ENCODE data around the gene OR10A5. TPM values are rescaled to one million over a fixed set of nuclear protein-coding genes. Genes with fewer than 3 reads are reported as not detected.

Gene OR10A5
- total RNA-seq, 2 experiments from 2014 or later, result not detected

DNA sequence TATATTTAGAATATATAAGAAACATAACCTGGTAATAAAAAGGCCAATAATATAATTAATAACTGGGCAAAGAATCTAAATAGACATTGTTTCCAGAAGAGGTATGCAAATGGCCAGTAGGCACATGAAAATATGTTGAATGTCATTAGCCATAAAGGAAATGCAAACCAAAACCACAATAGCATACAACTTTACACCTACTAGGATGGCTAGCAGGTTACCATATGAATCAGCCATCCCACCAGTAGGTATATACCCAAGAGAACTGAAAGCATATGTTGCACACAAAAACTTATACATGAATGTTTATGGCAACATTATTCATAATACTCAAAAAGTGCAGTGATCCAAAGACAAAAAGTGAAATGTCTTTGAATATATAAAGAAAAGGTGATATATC, 49.5 kb downstream of the OR10A5 start:
- intact Hi-C loops (cut with micrococcal nuclease), result no loop called here
- no peaks in the 10 kb centered on the region for H3K4me1 Mint-ChIP-seq (ENCODE audit: low read depth)
- H3K9me3 Mint-ChIP-seq, result no peaks in the 10 kb centered on the region
- TF ChIP-seq, protein P1, sequence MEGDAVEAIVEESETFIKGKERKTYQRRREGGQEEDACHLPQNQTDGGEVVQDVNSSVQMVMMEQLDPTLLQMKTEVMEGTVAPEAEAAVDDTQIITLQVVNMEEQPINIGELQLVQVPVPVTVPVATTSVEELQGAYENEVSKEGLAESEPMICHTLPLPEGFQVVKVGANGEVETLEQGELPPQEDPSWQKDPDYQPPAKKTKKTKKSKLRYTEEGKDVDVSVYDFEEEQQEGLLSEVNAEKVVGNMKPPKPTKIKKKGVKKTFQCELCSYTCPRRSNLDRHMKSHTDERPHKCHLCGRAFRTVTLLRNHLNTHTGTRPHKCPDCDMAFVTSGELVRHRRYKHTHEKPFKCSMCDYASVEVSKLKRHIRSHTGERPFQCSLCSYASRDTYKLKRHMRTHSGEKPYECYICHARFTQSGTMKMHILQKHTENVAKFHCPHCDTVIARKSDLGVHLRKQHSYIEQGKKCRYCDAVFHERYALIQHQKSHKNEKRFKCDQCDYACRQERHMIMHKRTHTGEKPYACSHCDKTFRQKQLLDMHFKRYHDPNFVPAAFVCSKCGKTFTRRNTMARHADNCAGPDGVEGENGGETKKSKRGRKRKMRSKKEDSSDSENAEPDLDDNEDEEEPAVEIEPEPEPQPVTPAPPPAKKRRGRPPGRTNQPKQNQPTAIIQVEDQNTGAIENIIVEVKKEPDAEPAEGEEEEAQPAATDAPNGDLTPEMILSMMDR (IDR thresholded peaks at IDR 0.05), result no peak
- H3K36me3 Mint-ChIP-seq (ENCODE audit: low read depth), result no peaks in the 10 kb centered on the region
- POLR2A ChIA-PET, result no interaction called here
- DNase-seq (no peak), ATAC-seq (peak; percentile 56)
- peaks cover 11% of the 10 kb centered on the region for H3K27me3 Mint-ChIP-seq
- no peak overlapping the region for H3K4me3 Mint-ChIP-seq
- H3K27ac Mint-ChIP-seq, result no peak overlapping the region
- CTCF ChIA-PET, result no interaction called here

Other genes with a start within 250 kb of the OR10A5 start
- gene RRP8, start 242.1 kb upstream of the OR10A5 start, total RNA-seq, result 10 to 100 TPM; 39.6 to 43.1 TPM
- gene ILK, start 241.9 kb upstream of the OR10A5 start, total RNA-seq, result 10 to 100 TPM; 70.6 to 71.7 TPM
- gene TAF10, start 233.5 kb upstream of the OR10A5 start, total RNA-seq, result 100 to 1,000 TPM; 151 to 160 TPM
- gene TPP1, start 226.3 kb upstream of the OR10A5 start, total RNA-seq, result 10 to 100 TPM; 28.1 to 31.4 TPM
- 1 to 10 TPM; 1.6 TPM for gene DCHS1, start 189.9 kb upstream of the OR10A5 start, total RNA-seq
- 100 to 1,000 TPM; 140 to 144 TPM for gene MRPL17, start 162.3 kb upstream of the OR10A5 start, total RNA-seq
- gene OR2AG2, start 73.7 kb upstream of the OR10A5 start, total RNA-seq, result under 1 TPM; 0.29 to 0.45 TPM
- gene OR2AG1, start 62.7 kb upstream of the OR10A5 start, total RNA-seq, result not detected
- under 1 TPM; 0.16 to 0.38 TPM for gene OR6A2, start 46.0 kb upstream of the OR10A5 start, total RNA-seq
- gene OR10A2, start 17.4 kb downstream of the OR10A5 start, total RNA-seq, result not detected
- gene OR10A4, start 30.9 kb downstream of the OR10A5 start, total RNA-seq, result not detected
- gene OR2D2, start 46.8 kb downstream of the OR10A5 start, total RNA-seq, result not detected
- gene OR2D3, start 75.3 kb downstream of the OR10A5 start, total RNA-seq, result not detected
- 1 to 10 TPM; 2.2 to 2.5 TPM for gene ZNF215, start 80.7 kb downstream of the OR10A5 start, total RNA-seq
- not detected for gene ZNF214, start 174.7 kb downstream of the OR10A5 start, total RNA-seq
- gene NLRP14, start 174.8 kb downstream of the OR10A5 start, total RNA-seq, result under 1 TPM; 0.11 to 0.16 TPM
- gene RBMXL2, start 243.3 kb downstream of the OR10A5 start, total RNA-seq, result not detected

Measured in activated CD8-positive, alpha-beta T cell treated with anti-CD3 and anti-CD28 coated beads for 36 hours (primary cell).